Stimulated activated CD4-positive, alpha-beta T cell treated with anti-CD3 and anti-CD28 coated beads, Interleukin-15, amount 100 ng/mL, for 48 hours (primary cell): ENCODE data around the gene CCDC27.

Experiments
- DNase-seq, 2 donors: peaks; one replicate each; pipeline ENCODE4 v3.0.0-alpha.2; 2020; ENCODE audit warnings: low read depth in 2 of 2

The CCDC27 gene

DNA sequence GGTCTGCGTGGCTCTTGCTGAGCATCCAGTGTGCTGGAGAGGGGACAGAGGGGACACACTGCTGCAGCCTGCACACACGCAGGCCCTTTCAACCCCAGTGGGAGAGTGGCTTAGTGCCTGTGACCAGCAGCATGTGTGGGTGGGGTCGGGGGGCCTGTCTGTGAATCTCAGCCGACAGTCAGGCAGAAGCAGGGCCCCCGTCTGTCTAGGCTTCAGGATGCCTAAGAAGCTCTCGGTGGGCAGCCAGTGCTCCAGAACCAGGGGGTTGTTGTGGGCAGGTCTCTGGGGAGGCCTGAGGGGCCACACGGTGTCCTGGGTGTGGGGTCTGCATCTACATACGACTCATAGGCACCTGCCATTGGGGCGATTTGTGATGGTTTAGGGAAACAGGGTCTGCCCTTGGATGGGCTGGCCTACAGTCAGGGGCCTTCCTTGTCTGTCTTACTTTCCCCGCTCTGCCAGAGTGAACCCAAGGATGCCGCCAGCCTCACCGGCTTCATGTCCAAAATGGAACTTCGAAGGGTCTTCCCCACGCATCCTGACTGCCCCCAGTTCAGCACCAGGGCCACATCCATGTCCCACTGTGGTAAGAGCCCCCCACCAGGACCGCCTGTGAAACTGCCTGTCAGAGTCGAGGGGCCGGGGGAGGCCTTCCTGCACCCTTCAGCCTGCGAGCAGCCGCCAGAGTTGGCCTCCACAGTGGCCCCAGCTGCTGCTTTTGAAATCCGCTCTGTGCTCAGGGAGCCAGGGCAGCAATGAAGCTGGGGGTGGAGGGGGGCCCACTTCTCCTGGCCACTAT is 1.6 kb downstream of the CCDC27 start:
- no peak for DNase-seq

DNA sequence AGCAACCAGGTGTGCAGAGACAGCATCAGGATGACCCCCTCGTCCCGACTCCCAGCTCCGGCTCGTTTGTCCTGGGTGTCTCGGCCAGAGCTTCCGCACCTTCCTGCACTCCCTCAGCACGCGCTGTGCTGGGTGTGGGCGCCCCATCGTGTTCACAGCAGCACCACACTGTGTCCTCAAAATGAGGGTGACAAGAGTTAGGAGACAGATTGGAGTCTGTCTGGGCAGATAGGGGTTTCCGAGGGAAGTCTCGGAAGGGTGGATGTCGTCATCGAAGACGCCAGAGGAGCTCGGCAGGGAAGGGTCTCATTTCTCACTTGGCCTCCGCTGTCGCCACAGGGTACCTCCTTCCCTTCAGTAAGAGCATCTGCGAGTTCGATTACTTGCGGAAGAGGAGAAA is 4.1 kb downstream of the CCDC27 start:
- DNase-seq: no peak

DNA sequence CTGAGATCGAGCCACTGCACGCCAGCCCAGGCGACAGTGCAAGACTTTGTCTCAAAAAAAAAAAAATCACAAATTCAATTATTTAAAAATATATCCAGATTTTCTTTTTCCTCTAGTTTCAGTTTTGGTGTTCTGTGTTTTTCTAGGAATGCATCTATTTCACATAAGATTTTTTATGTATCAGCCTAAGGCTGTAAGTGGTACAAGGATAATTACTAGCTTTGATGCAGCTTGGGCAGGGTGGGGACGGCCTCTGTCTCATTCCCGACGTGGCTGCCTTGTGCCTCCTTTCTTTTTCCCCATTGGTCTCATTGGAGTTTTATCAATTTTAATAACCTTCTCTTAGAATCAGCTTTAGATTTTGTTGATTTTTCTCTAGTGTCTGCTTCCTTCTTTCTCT is 6.9 kb downstream of the CCDC27 start:
- no peak for DNase-seq

DNA sequence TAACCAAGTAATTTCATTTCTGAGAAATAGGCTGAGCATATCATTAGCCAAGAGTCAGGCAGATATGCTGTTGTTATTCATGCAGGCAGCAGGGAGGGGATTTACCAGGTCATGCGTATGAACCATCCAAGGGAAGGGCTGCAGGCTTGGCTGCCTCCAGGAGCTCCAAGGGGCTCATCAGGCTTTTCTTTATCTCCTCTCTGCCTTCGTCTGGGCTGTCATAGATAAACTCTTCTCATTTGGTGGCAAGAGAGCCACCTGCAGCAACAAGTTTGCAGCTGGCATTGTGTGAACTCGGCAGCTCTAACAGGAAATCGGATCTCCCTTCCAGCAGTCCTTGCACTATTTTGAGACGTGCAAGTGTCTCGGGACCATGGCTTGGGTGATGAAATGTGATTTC is 7.5 kb downstream of the CCDC27 start:
- no peak for DNase-seq

DNA sequence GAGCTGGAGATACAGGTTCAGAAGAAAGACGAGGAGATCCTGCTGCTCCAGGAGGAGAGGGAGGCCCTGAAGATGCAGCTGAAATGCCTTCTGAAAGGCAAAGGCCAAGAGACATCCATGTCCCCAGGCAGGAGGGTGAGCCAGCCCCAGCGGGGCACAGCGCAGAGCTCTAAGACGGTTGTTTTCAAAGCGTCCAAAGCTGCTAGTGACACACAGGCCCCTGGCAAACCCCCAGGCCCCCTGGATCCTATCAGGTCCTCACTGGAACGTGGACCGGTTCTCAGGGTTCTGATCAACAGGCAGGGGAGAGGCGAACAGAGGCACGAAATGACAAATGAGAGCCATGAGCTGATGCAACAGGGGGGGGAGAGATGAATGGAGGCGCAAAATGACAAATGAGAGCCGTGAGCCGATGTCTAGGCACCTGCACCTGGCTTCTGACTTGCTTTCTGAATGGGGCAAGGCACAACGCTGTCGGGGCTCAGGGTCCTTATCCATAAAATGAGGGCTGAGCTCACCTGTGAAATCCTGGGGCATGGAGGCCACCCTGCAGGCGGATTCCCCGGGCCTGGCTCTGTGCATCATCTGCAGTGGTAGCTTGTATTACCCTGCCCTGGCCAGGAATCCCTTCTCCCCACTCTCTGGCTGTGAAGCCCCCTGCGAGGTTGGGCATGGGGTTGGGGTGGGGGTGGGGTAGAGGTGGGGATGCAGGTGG is 9.2 kb downstream of the CCDC27 start:
- no peak for DNase-seq

DNA sequence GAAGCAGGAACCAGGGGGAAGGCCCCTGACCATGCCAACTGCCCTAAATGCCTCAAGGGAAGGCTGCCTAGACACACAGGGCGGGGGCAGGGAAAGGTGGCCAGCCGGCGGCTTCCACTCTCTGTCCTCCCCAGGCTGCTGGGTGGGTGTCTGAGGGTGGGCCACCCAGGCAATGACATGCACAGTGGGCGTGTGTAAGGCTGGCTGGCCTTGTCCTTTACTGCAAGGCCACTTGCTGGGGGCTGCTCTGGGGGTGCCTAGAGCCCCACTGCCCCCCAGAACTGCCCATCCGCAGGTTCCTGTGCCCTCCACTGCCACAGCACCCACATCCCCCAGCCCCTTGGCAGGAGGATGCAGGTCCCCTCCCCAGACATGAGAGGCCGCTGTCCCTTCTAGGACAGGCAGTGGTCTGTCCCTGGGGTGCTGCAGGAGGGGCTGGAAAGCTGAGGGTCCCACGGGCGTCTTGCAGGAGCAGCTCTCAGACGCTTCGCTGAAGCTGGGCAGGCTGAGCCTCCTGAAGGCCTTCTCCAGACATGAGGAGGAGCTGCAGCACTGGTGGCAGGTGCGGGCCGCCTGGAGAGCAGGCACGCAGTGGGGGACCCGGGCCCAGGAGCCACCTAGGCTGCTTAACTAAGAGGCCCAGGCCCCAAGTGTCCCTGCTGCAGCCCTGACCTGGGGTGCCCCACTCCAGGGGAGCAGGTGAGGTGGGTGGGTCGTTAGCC is 10.1 kb downstream of the CCDC27 start:
- no peak for DNase-seq

DNA sequence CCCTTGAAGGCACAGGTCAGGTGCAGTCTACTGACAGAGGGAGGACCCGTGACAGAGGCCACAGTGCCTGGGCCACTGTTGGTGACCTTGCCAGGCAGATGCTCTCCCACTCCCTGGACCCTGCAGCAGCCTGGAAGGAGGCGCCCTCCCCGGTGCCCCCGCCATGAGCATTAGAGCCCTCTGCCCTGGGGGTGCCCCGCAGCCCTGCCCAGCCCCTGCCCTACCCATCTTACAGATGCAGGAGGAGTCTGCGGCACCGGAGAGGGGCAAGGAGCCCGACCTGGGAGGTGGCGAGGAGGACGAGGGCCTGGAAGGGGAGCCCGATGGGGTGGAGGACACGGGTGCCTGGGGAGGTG is 10.6 kb downstream of the CCDC27 start:
- DNase-seq: no peak

DNA sequence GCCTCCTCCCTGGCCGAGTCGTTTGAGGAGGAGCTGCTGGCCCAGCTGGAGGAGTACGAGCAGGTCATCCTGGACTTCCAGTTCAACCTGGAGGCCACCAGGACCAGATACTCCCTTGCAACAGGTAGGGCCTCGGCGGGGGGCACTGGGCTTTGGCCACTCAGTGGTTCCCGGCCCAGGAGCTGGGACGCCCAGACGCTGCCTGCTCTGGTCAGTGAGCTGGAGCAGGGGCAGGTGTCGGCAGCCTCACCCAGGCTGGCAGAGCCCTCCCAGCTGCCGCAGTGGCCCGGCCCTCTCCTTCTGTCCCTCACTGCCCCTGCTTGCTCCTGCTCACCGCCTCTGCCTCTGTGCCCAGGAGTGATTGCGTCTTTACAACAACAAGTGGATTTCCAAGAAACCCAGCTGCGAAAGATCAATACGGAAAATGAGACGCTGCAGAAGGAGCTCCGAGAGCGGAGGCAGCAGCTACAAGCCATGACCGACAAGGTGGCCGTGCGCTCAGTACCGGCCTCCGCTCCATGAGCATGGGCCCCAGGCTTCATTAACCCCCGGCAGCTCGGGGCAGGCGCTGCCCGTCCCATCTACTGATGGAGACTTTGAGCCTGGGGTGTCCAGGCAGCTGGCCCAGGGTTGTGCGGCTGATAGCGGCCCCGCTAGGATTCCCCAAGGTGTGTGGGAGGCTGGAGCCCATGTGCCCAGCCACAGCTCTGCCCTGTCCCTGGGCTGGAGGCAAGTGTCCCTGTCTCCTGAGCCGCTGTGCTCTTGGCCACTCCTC is 11.3 kb downstream of the CCDC27 start:
- DNase-seq: no peak

DNA sequence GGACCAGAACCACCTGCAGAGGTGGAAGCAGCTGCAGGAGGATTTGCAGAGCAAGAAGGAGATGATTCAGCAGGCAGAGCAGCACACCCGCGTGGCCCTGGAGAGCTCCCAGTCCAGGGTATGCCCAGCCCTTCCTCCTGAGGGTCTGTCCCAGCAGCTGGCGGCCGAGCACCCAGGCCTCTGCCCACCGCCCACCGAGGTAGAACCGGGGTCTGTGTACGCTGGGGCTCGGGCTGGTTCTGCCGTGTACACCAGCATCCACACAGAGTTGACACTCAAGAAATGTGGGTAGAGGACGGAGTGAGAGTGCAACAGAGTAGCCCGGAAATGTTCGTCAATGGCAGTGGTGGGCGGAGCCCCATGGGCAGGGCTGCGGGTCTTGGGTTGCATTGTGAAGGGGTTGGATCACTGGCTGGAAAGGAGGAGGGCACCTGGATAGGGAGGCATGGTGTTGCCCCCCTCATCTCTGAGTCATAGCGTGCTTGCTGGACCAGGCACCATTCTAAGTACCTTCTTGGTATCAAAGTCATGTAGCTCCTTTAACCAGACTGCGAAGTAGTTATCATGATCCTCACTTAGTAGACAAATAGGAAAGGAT is 15.2 kb downstream of the CCDC27 start:
- DNase-seq: no peak

DNA sequence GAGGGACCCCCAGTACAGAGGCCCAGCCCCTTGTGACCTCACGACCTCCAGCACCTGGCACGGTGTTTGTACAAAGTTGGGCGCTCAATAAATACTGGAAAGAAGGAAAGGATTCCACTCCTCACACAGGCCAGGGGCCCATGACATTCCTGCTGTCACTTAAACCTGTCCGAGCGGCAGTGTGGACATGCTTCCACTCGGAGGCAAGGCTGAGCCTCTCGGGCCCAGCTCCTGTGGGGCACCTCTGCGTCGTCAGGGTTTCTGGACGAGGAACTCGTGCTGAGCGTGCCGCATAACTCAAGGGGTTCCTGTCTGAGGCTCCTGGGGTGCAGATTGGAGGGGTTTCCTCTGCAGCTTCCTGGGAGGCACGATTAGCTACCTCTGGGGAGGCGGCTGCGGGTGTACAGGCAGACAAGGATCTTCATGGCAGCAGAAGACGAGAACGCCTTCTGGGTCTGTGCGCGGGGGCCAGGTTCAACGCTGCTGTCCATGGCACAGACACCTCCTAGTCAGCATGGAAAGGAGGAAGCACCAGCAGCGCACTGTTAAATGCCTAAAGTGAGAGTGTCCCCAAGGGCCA is 16.7 kb downstream of the CCDC27 start:
- DNase-seq: no peak

DNA sequence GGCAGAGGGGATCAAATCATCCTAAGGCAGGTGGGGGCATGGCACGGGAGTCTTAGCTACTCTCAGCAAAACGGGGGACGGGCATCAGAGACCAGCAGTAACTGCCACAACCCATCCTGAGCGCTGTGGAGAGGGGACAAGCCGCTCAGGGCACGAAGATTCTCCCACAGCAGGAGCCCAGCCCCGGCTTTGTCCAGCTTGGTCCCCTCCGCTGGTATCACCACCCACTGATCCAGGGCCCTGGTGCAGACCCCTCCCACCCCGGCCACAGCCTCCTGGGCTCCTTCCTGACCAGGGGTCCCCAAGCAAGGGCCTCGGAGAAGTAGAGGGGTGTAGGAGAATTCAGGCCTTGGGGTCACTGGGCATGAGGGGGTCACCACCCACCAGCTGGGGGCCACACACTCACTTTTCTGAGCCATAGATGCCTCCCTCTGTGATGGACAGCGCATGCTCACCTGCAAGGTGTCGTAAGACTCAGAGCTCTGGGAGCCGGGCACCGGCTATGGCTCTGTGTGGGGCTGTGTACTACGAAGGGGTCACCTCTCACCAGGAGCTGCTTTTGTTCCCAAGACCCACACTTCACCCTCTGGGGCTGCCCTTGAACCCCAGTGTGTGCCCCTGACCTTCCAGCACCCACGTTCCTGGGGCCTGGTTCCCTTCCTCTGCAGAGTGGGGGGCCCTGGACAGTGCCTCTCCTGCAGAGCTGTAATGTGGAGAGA is 18.0 kb downstream of the CCDC27 start:
- no peak for DNase-seq

DNA sequence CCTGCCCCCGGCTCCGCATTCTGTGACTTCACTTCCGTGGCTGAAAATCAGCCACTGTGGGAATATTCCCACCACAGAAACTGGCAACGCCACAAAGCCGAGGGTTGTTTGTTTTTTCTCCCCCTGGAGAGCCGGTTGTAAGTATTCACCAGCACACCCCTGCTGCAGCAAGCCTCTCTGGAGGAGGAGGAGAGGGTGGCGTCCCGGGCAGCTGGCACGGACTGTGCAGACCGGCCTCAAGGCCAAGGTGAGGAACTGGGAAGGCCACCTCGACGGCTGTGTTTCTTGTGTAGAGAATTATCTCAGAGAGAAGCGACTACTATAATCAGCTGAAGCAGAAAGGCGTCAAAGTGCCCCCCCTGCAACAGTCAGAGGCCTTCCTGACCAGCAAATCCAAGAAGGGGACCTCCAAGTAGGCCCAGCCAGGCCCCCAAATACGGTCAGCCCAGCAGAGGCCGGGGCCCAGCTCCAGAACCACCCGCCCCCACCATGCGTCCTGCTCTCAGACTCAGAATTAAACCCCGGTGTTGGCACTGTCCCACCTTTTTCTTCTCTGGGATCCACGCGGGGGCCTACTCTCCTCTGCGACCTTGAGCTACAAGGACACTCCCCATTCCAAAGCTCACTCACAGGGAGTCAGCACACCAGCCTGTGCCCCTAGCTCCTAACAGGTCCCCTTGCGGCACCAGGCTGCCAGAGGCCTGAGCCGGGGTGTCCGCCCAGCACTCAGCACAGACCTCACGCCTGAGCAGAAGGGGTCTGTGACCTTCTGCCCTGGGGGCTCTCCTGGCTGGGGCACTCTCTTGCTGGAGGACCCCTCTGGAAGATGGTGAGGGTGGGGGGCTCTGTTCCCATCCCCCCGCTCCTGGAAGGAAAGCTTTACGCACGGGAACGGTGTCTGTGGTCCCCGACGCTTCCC is 19.1 kb downstream of the CCDC27 start:
- DNase-seq: no peak

DNA sequence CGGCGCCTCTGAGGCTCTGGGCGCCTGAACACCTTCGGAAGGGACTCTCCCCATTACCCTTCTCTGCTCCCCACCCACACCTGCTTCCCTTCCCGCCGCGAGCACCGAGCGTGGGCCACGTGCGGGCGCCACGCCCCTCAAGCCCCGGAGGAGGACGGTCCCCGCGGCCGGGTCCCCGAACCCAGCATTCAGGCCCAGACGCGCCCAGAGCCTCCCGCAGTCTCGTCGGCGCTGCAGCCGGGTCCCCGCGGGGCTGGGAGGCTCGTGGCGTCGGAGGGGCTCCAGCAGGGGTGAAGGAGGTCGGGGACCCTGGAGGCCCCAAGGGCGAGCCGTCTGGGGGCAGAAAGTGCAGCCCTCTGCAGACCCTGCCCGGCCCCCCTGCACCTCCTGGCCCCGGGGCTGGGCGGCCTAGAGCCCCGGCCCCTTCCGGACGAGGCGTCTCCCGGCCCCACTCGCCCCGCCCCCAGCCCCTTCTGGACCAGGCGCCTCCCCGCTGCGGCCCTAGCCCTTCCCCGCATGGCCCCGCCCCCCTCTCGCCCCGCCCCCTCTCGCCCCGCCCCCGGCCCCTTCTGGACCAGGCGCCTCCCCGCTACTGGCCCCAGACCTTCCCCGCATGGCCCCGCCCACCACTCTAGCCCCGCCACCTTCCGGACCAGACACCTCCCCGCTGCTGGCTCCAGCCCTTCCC is 19.9 kb downstream of the CCDC27 start:
- DNase-seq: peak; percentile 86 to 87

DNA sequence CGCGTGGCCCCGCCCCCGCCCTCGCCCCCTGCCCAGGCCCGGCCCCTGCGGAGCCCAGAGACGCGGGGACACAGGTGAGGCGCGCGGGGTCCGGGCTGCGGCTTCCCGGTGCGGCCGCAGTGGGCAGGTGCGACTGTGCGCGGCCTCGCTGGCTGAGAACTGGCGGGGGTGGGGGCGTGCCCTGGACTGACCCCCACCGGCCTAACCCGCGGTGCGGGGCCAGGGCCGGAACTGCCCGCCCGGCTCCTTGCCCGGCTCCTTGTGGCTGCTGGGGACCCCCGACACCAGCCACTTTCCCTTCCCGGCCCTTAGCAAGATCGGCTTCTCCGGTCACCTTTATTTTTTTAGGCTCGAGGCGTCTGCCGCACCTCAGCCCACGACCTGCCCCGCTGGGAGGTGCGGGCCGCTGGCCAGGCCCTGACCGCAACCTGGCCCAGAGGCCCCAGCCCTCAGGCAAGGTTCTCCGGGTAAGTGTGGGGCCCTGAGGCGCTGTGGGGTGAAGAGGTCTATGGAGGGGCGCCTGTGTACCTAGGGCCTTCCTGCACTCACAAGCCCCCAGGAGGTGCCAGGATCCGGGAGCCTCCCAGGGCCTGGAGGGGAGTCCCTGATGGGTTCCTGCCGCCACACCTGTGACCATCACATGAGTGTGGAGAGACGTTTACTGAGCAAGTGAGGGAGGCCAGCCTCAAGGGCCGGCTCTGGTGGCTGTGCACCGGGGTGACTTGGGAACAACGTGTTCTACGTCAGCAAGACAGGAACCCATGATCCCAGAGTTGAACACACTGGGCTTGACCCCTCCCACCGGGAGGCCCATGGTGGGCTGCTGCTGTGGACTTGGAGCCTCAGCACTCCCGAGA is 20.7 kb downstream of the CCDC27 start, which contains the start of gene SMIM1:
TSS of gene SMIM1 (plus strand) at position 35 of the 857 bp plus-strand sequence. CDS start 2,625 bp downstream, outside the sequence.
- DNase-seq: no peak

DNA sequence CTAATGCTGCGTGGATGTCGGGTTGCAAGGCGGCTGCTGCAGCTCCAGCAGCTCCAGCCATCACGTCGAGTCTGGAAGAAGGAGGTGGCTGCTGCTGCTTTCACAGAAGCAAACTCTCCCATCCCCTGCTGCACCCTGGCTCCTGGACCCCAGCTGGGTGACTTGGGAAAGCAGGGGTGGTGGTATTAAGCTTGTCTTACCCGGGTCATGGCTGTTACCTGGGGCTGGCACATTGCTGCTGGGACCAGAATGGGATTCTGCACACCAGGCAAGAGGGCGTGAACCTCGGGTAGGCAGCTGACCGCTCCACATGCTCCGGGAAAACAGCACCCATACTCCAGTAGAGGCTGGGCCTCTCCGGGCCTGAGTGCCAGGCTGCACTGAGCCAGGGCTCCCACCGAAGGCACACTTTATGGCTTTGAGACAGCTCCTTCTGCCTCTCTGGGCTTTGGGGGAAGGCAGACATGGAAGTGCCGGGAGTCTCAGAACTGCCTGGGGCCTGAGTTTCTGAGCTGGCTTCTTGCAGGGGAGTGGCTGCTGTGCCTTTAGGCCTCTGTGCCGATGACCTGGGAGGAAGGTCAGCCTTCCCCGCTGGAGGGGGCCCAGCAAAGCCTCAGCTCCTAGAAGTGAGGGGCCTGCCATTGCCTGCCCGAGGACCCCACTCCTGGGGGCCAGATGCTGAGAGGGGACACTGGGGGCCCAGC is 21.5 kb downstream of the CCDC27 start:
- DNase-seq: no peak

DNA sequence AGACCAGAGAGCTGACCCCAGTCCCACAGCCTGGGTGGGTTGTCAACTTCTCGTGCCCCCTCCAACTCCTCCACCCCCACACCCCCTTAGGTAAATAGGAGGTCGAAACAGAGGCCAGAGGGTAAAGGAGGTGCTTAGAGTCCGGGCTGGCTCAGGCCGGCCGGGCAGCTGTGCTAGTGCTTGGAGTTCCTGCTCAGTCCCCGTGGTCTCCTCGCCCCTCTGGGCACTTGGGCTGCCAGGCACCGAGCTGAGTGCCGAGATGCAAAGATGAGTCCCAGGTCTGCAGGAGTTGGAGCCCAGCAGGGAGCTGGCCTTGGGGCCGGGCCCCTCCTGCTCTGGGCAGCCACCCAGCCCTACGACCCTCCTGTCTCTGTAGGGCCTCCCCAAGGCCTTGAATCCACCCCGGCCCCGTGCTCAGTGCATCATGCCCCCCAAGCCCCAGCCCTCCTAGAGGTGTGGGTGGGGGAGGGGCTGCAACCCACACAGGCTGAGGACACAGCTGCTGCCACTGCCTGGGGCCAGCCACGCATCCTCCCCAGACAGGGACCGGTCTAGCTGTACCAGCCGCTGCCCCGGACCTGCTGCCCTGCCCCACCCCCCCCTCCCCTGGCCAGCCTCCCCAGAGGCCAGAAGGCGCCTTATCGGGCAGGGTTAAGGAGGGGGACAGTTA is 22.2 kb downstream of the CCDC27 start:
- no peak for DNase-seq
